SH-SY5Y (cell line): ENCODE measurements around the gene RBM12.

ENCODE experiments used
- GATA2 ChIP-seq: IDR thresholded peaks from 2 replicates; pipeline ENCODE4 v1.6.1; 2011; ENCODE audit warnings: mild to moderate bottlenecking, low read depth, low read length
- GATA3 ChIP-seq: IDR thresholded peaks from 2 replicates; pipeline ENCODE4 v1.6.1; 2011; ENCODE audit warnings: low read depth, mild to moderate bottlenecking, low read length, moderate library complexity

GRCh38 chr20:35600176-35600992, 64.3 kb downstream of the RBM12 start:
- no peak for TF ChIP-seq GATA2
- TF ChIP-seq GATA3, result no peak
